Inflammatory macrophage treated with lipopolysaccharide for 4 hours (primary cell): ENCODE results near the gene MTIF3.

ENCODE experiments used
- DNase-seq: peaks from one replicate; pipeline ENCODE4 v3.0.0-alpha.2; 2020

The MTIF3 gene

GRCh38 chr13:27450921-27451471 lies 632 bp upstream of the MTIF3 start:
- DNase-seq, result peak; percentile 72

GRCh38 chr13:27449081-27449603 lies 1.2 kb downstream of the MTIF3 start:
- DNase-seq, result no peak

GRCh38 chr13:27448308-27448707 lies 2.1 kb downstream of the MTIF3 start:
- no peak for DNase-seq

GRCh38 chr13:27446986-27447583 lies 3.3 kb downstream of the MTIF3 start:
- DNase-seq, result no peak

GRCh38 chr13:27442797-27443196 lies 7.6 kb downstream of the MTIF3 start:
- DNase-seq, result no peak

- no peak for DNase-seq
Observed at GRCh38 chr13:27442071-27442647, 8.2 kb downstream of the MTIF3 start.

GRCh38 chr13:27440408-27440807 lies 10.0 kb downstream of the MTIF3 start:
- DNase-seq, result no peak

- no peak for DNase-seq
Observed at GRCh38 chr13:27437126-27437525, 13.2 kb downstream of the MTIF3 start.

- no peak for DNase-seq
Observed at GRCh38 chr13:27432611-27433210, 17.7 kb downstream of the MTIF3 start.

- DNase-seq, result no peak
Observed at GRCh38 chr13:27432180-27432579, 18.2 kb downstream of the MTIF3 start.

- no peak for DNase-seq
Observed at GRCh38 chr13:27428160-27428559, 22.2 kb downstream of the MTIF3 start.

- peak; percentile 46 for DNase-seq
Observed at GRCh38 chr13:27427641-27428040, 22.7 kb downstream of the MTIF3 start.

- DNase-seq, result peak; percentile 92
Observed at GRCh38 chr13:27425918-27426630, 24.3 kb downstream of the MTIF3 start.

- no peak for DNase-seq
Observed at GRCh38 chr13:27425158-27425917, 25.0 kb downstream of the MTIF3 start.

GRCh38 chr13:27424246-27425157 lies 25.9 kb downstream of the MTIF3 start, which contains the start of gene GTF3A:
Gene GTF3A (plus strand): TSS chr13:27424619.
- peak; percentile 87 for DNase-seq

- DNase-seq, result no peak
Observed at GRCh38 chr13:27423333-27423732, 27.0 kb downstream of the MTIF3 start.

GRCh38 chr13:27421101-27421871 lies 29.1 kb downstream of the MTIF3 start:
- no peak for DNase-seq

GRCh38 chr13:27419328-27419727 lies 31.0 kb downstream of the MTIF3 start:
- DNase-seq, result no peak

GRCh38 chr13:27415116-27415515 lies 35.2 kb downstream of the MTIF3 start:
- no peak for DNase-seq

- peak; percentile 57 for DNase-seq
Observed at GRCh38 chr13:27411341-27411740, 39.0 kb downstream of the MTIF3 start.

- no peak for DNase-seq
Observed at GRCh38 chr13:27409013-27409412, 41.4 kb downstream of the MTIF3 start.
